SK-N-SH treated with all-trans-retinoic acid at 6 μM for 48 hours (cell line): Measurements from ENCODE around the gene DAB2IP.

Experiments used
- ATAC-seq: fragments of 200-7000 bp; cut with Tn5 transposase; 3 replicates; pipeline ENCODE4 v1.9.1; 2020; ENCODE audit warnings: mild to moderate bottlenecking, moderate library complexity
- ARNTL ChIP-seq: fragments of 450-650 bp; formaldehyde crosslinking; IDR thresholded peaks from 2 replicates; pipeline ENCODE4 v1.5.0; 2020; ENCODE audit warnings: low read depth, mild to moderate bottlenecking, moderate library complexity, borderline replicate concordance
- BACH2 ChIP-seq: fragments of 250-450 bp; sonication (Bioruptor Pico); IDR thresholded peaks from 2 replicates; pipeline ENCODE4 v1.9.0; 2021; ENCODE audit warnings: mild to moderate bottlenecking, borderline replicate concordance
- CSDC2 ChIP-seq: fragments of 250-450 bp; sonication (Bioruptor Pico); IDR thresholded peaks from 2 replicates; pipeline ENCODE4 v1.5.0; 2020; ENCODE audit warnings: mild to moderate bottlenecking, moderate library complexity
- ESRRG ChIP-seq: fragments of 250-450 bp; sonication (Bioruptor Pico); IDR thresholded peaks from 2 replicates; pipeline ENCODE4 v1.6.1; 2021; ENCODE audit warnings: mild to moderate bottlenecking
- GLIS3 ChIP-seq: fragments of 250-450 bp; sonication (Bioruptor Pico); IDR thresholded peaks from 2 replicates; pipeline ENCODE4 v1.5.0; 2020; ENCODE audit warnings: mild to moderate bottlenecking, moderate library complexity
- OSR1 ChIP-seq: fragments of 250-450 bp; sonication (Bioruptor Pico); IDR thresholded peaks from 2 replicates; pipeline ENCODE4 v1.8.0; 2022; ENCODE audit warnings: moderate library complexity, mild to moderate bottlenecking, inconsistent platforms
- RARB ChIP-seq: fragments of 250-450 bp; sonication (Bioruptor Pico); IDR thresholded peaks from 2 replicates; pipeline ENCODE4 v1.8.0; 2021; ENCODE audit warnings: mild to moderate bottlenecking, moderate library complexity
- SNAI2 ChIP-seq: fragments of 250-450 bp; sonication (Bioruptor Pico); IDR thresholded peaks from 2 replicates; pipeline ENCODE4 v1.5.0; 2020; ENCODE audit warnings: mild to moderate bottlenecking, moderate library complexity
- TCF4 ChIP-seq: fragments of 250-450 bp; sonication (Bioruptor Pico); IDR thresholded peaks from 2 replicates; pipeline ENCODE4 v1.8.0; 2021; ENCODE audit warnings: mild to moderate bottlenecking, moderate library complexity, borderline replicate concordance
- TOX ChIP-seq: fragments of 250-450 bp; sonication (Bioruptor Pico); IDR thresholded peaks from 2 replicates; pipeline ENCODE4 v1.8.0; 2021; ENCODE audit warnings: mild to moderate bottlenecking, moderate library complexity, borderline replicate concordance
- ZC3H10 ChIP-seq: fragments of 250-450 bp; sonication (Bioruptor Pico); IDR thresholded peaks from 2 replicates; pipeline ENCODE4 v1.5.1; 2021; ENCODE audit warnings: mild to moderate bottlenecking, moderate library complexity
- ZFP3 ChIP-seq: fragments of 250-450 bp; sonication (Bioruptor Pico); IDR thresholded peaks from 2 replicates; pipeline ENCODE4 v1.5.0; 2020; ENCODE audit warnings: mild to moderate bottlenecking, moderate library complexity
- ZFP30 ChIP-seq: fragments of 450-650 bp; formaldehyde crosslinking; IDR thresholded peaks from 2 replicates; pipeline ENCODE4 v1.5.0; 2022; ENCODE audit warnings: mild to moderate bottlenecking, moderate library complexity
- ZNF565 ChIP-seq: fragments of 450-650 bp; formaldehyde crosslinking; conservative IDR thresholded peaks from 2 replicates; pipeline ENCODE4 v1.5.0; 2020; ENCODE audit warnings: low read depth, mild to moderate bottlenecking, moderate library complexity
- ZNF70 ChIP-seq: fragments of 450-650 bp; formaldehyde crosslinking; IDR thresholded peaks from 2 replicates; pipeline ENCODE4 v1.5.0; 2020; ENCODE audit warnings: mild to moderate bottlenecking, moderate library complexity
- ZNF8 ChIP-seq: fragments of 450-650 bp; formaldehyde crosslinking; IDR thresholded peaks from 2 replicates; pipeline ENCODE4 v1.5.0; 2020; ENCODE audit warnings: mild to moderate bottlenecking, moderate library complexity
- TF ChIP-seq, protein P1 (sequence below): fragments of 250-450 bp; sonication (Bioruptor Pico); IDR thresholded peaks from 2 replicates; pipeline ENCODE4 v1.5.1; 2021; ENCODE audit warnings: mild to moderate bottlenecking, moderate library complexity
- TF ChIP-seq, protein P2 (sequence below): fragments of 250-450 bp; sonication (Bioruptor Pico); IDR thresholded peaks from 2 replicates; pipeline ENCODE4 v1.8.0; 2020; ENCODE audit warnings: mild to moderate bottlenecking, moderate library complexity, borderline replicate concordance
- TF ChIP-seq, protein P3 (sequence below): fragments of 250-450 bp; sonication (Bioruptor Pico); IDR thresholded peaks from 2 replicates; pipeline ENCODE4 v1.8.0; 2021; ENCODE audit warnings: low read depth, mild to moderate bottlenecking, moderate library complexity, borderline replicate concordance
- TF ChIP-seq, protein P4 (sequence below): fragments of 250-450 bp; sonication (Bioruptor Pico); IDR thresholded peaks from 2 replicates; pipeline ENCODE4 v1.5.1; 2020; ENCODE audit warnings: low read depth, mild to moderate bottlenecking, moderate library complexity
- TF ChIP-seq, protein P5 (sequence below): fragments of 250-450 bp; sonication (Bioruptor Pico); IDR thresholded peaks from 2 replicates; pipeline ENCODE4 v1.5.0; 2020; ENCODE audit warnings: mild to moderate bottlenecking, moderate library complexity

Gene DAB2IP

DNA sequence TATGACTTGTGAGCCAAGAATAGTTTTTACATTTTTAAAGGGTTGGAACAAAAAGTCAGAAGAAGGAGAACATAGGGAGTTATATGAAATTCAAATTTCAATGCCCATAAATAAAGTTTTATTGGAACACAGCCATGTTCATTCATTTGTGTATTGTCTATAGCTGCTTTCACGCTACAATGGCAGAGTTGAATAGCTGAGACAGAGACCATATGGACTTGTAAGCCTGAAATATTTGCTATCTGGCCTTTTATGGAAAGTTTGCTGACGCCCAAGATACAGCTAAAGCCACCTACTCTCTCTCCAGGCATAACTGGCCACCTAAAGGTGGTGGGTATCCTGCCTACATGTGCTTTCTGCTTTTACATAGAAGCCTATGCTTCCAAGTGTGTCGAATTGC lies 10.9 kb downstream of the DAB2IP start:
- no peak; the same call in 2 of the 3 replicates for ATAC-seq

DNA sequence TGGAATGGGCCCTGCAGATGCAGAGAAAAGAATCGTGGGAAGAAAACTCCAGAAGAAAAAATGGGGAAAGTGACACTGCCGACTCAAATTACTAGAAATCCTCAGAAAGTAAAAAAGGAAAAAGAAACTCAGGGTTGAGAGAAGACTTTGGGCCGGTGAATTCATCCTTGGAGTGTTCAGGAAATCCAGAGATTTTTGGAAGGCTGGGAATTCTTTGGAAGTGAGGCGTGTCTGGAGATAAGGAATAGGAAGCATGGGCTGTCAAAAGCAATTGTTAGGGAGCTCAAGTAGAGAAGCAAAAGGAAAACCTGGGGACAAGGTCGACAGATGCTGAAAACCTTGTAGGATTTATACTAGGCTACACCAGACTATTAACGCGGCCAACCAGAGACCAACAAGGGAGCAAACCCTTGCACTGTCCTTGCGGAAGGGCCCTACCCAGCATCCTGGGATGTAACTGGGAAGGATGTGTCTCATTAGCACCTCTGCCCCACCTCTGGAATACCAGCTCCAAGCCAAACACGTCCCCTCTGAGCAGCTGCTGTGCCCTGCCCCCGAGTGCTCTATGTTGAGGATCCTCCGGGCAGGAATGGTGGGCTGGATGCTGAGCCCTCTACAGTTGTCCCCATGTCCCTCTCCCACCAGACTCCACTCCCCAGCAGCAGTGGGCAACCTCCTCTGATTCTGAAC lies 11.6 kb downstream of the DAB2IP start:
- peak; percentile 46; the same call in 2 of the 3 replicates for ATAC-seq
- TF ChIP-seq ZFP3 (CRISPR knock-in tag): no peak
- no peak for TF ChIP-seq ZNF70 (CRISPR knock-in tag)
- TF ChIP-seq RARB (CRISPR knock-in tag): no peak
- TF ChIP-seq TOX (CRISPR knock-in tag): no peak
- TF ChIP-seq SNAI2 (CRISPR knock-in tag): no peak
- TF ChIP-seq, protein P1, sequence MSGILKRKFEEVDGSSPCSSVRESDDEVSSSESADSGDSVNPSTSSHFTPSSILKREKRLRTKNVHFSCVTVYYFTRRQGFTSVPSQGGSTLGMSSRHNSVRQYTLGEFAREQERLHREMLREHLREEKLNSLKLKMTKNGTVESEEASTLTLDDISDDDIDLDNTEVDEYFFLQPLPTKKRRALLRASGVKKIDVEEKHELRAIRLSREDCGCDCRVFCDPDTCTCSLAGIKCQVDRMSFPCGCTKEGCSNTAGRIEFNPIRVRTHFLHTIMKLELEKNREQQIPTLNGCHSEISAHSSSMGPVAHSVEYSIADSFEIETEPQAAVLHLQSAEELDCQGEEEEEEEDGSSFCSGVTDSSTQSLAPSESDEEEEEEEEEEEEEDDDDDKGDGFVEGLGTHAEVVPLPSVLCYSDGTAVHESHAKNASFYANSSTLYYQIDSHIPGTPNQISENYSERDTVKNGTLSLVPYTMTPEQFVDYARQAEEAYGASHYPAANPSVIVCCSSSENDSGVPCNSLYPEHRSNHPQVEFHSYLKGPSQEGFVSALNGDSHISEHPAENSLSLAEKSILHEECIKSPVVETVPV: no peak
- TF ChIP-seq, protein P2, sequence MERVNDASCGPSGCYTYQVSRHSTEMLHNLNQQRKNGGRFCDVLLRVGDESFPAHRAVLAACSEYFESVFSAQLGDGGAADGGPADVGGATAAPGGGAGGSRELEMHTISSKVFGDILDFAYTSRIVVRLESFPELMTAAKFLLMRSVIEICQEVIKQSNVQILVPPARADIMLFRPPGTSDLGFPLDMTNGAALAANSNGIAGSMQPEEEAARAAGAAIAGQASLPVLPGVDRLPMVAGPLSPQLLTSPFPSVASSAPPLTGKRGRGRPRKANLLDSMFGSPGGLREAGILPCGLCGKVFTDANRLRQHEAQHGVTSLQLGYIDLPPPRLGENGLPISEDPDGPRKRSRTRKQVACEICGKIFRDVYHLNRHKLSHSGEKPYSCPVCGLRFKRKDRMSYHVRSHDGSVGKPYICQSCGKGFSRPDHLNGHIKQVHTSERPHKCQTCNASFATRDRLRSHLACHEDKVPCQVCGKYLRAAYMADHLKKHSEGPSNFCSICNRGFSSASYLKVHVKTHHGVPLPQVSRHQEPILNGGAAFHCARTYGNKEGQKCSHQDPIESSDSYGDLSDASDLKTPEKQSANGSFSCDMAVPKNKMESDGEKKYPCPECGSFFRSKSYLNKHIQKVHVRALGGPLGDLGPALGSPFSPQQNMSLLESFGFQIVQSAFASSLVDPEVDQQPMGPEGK (CRISPR knock-in tag): no peak
- no peak for TF ChIP-seq ARNTL
- no peak for TF ChIP-seq ESRRG (CRISPR knock-in tag)
- no peak for TF ChIP-seq CSDC2 (CRISPR knock-in tag)
- TF ChIP-seq GLIS3: no peak
- no peak for TF ChIP-seq BACH2 (CRISPR knock-in tag)
- no peak for TF ChIP-seq TCF4
- no peak for TF ChIP-seq ZNF8 (CRISPR knock-in tag)
- no peak for TF ChIP-seq ZC3H10
- TF ChIP-seq, protein P3, sequence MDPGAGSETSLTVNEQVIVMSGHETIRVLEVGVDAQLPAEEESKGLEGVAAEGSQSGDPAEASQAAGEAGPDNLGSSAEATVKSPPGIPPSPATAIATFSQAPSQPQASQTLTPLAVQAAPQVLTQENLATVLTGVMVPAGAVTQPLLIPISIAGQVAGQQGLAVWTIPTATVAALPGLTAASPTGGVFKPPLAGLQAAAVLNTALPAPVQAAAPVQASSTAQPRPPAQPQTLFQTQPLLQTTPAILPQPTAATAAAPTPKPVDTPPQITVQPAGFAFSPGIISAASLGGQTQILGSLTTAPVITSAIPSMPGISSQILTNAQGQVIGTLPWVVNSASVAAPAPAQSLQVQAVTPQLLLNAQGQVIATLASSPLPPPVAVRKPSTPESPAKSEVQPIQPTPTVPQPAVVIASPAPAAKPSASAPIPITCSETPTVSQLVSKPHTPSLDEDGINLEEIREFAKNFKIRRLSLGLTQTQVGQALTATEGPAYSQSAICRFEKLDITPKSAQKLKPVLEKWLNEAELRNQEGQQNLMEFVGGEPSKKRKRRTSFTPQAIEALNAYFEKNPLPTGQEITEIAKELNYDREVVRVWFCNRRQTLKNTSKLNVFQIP (CRISPR knock-in tag): no peak

More for the DNA sequence above, 10.9 kb downstream of the DAB2IP start:
- TF ChIP-seq ZFP3 (CRISPR knock-in tag) (no peak), ZNF70 (CRISPR knock-in tag) (no peak), GLIS3 (no peak), ZNF565 (no peak), ZFP30 (CRISPR knock-in tag) (no peak), CSDC2 (CRISPR knock-in tag) (no peak), ESRRG (CRISPR knock-in tag) (no peak), ZNF8 (CRISPR knock-in tag) (no peak), OSR1 (CRISPR knock-in tag) (no peak), SNAI2 (CRISPR knock-in tag) (no peak), RARB (CRISPR knock-in tag) (no peak), ZC3H10 (no peak), BACH2 (CRISPR knock-in tag) (no peak)
- TF ChIP-seq, protein P3 (CRISPR knock-in tag): no peak
- TF ChIP-seq, protein P4, sequence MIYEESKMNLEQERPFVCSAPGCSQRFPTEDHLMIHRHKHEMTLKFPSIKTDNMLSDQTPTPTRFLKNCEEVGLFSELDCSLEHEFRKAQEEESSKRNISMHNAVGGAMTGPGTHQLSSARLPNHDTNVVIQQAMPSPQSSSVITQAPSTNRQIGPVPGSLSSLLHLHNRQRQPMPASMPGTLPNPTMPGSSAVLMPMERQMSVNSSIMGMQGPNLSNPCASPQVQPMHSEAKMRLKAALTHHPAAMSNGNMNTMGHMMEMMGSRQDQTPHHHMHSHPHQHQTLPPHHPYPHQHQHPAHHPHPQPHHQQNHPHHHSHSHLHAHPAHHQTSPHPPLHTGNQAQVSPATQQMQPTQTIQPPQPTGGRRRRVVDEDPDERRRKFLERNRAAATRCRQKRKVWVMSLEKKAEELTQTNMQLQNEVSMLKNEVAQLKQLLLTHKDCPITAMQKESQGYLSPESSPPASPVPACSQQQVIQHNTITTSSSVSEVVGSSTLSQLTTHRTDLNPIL: no peak
- TF ChIP-seq, protein P5, sequence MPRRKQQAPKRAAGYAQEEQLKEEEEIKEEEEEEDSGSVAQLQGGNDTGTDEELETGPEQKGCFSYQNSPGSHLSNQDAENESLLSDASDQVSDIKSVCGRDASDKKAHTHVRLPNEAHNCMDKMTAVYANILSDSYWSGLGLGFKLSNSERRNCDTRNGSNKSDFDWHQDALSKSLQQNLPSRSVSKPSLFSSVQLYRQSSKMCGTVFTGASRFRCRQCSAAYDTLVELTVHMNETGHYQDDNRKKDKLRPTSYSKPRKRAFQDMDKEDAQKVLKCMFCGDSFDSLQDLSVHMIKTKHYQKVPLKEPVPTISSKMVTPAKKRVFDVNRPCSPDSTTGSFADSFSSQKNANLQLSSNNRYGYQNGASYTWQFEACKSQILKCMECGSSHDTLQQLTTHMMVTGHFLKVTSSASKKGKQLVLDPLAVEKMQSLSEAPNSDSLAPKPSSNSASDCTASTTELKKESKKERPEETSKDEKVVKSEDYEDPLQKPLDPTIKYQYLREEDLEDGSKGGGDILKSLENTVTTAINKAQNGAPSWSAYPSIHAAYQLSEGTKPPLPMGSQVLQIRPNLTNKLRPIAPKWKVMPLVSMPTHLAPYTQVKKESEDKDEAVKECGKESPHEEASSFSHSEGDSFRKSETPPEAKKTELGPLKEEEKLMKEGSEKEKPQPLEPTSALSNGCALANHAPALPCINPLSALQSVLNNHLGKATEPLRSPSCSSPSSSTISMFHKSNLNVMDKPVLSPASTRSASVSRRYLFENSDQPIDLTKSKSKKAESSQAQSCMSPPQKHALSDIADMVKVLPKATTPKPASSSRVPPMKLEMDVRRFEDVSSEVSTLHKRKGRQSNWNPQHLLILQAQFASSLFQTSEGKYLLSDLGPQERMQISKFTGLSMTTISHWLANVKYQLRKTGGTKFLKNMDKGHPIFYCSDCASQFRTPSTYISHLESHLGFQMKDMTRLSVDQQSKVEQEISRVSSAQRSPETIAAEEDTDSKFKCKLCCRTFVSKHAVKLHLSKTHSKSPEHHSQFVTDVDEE: no peak
- TF ChIP-seq, all 23 proteins: peak for 0
